GM19468 (cell line): ENCODE measurements around the gene DUSP1.
"Not testable (repeated sequence)": the region's sequence is repeated elsewhere in the genome, so short reads cannot be mapped to it uniquely, and the experiment has no call there.

ENCODE experiments used
- ATAC-seq: cut with Tn5 transposase; IDR thresholded peaks from one replicate; pipeline ENCODE4 v1.9.1; 2021; ENCODE audit warnings: mild to moderate bottlenecking, moderate library complexity, moderate number of reproducible peaks; ENCODE audit not compliant: unreplicated experiment; ENCODE audit errors: extremely low read depth

The DUSP1 gene

DNA sequence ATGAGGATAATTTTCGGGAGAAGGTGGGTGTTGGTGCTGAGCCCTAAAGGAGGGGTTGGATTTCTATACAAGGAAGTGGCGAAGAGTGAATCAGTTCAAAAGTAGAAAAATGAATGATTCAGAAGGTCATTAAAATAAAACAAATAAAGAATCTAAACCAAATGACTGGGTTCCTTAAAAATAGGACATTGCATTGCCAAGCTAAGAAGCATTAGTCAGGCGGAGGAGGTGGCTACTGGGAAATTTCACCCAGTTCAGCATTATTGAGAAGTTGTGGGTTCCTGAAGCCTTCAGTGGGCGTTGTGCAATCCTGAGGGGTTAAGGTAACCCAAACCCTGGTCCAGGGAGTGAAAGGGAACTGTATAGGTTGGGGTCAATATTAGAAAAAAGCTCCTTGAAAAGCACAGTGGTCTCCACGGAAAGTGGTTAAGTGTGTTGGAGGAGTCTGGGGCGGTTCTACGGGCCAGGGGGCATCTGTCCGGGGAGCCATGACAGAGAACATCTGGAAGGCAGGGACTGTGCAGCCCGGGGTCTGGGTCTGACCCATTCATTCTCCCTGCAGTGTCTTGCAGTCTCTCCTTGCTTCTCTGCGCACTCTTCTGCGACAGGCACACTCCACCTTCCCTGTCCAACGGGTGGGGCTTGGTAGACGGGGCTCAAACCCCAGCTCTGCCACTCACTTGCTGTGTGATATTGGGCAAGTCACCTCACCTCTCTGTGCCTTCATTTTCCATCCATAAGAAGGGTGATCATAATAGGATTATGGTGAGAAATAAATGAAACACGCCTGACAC lies 27.6 kb upstream of the DUSP1 start:
- ATAC-seq = no peak

DNA sequence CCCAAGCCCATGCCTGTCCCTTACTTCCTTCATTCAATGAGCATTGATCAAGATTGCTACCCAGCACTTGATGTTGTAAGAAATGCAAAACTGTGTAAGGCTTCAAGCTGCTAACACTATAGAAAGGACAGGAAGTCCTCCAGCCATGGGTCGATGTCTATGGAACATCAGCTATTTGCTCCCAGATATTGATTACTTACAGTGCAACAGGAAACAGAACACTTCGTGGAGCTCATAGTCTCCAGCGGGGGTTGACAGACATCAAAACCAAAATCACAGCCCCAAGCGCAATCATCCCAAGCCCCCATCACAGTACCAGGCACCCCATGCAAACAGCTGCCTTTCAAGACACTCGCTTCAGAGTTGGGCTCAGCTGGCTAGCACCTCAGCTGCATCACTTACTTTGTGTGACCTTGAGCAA lies 26.8 kb upstream of the DUSP1 start:
- no peak for ATAC-seq

DNA sequence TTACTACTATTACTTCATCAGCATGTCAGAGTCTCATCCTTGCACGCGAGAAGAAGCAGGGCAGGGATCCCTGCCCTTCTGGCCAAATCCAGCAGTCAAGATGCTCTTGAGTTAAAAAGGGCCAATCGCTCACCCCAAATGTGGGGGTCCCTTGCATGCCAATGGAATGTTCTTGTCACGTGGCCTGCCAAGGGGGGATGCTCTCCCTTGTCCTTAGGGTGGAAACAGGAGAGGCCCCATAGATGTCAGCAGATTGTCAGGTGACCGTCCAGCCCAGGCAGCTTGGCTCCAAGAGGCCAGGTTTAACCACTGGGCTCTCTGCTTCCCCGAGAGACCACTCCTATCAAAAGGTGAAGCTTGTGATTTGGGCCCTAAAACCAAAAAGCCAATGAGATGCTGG lies 25.3 kb upstream of the DUSP1 start:
- ATAC-seq = no peak

DNA sequence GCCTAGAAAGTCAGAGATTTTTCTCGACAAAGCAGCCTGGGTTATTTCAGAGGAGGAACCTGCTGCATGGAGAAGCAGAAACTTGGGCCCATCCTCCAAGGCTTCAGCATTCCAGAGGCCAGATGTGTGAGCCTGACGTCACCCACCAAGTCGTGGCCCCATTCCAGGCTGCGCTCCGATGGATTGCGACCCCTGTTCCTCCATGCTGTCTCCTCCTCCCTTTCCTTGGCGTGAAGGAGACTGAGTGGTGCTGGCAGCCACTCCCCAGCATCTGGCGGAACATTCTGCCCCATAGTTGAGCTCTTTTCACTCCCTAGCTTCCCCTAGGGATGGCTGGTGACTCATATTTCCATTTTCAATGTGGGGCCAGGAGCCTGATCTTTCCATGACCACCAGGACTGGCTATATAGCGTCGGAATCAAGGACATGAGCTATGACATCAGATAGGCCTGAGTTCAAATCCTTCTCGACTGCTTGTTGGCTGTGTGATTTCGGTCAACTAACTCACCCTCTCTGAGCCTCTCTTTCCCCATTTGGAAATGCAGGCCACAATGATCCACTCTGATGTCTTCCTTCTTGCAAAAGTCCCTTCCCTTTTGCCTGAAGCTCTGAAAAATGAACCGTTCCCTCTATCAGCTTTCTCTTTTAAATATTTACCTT lies 24.5 kb upstream of the DUSP1 start:
- no peak for ATAC-seq

DNA sequence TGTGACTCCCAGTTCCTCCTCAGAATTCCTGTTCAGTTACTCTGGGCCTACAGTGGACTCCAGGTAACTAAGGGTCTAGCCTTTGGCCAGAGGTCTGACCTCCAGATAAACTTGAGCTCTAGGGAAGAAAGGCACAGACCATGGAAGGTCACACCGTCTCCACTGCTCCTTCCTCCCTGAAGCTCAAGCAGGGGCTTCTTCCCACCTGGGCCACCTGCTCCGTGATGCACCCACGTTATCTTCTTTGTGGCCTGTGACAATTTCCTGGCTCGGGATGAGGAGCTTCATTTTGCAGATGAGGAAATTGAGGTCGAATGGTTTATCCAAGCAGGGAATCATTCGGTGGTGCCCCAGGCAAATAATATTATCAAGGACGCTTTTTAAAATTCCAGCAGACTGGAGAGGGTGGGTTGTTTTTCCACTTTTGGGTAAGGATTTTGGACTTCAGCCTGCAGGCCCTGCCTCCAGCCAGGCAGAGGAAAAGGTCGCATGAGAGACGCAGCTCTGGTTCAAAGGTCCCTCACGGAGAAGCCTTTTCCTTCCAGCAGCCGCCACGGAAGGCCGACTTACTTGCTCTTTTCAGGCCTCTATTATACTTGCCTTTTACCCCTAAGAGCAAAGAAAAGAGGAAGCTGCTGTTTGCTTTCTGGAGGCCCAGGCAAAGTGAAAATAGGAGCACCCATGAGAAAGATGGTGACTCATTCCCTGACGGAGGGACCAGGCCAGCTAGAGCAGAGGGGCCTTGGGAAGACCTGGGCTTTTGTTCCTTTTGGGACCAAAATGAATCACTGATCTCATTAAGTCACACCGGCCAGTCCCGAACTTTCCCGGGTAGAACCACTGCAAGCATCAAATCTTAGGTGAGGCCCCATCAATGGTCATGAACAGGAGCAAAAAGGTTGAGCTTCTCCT lies 22.8 kb upstream of the DUSP1 start:
- no peak for ATAC-seq

DNA sequence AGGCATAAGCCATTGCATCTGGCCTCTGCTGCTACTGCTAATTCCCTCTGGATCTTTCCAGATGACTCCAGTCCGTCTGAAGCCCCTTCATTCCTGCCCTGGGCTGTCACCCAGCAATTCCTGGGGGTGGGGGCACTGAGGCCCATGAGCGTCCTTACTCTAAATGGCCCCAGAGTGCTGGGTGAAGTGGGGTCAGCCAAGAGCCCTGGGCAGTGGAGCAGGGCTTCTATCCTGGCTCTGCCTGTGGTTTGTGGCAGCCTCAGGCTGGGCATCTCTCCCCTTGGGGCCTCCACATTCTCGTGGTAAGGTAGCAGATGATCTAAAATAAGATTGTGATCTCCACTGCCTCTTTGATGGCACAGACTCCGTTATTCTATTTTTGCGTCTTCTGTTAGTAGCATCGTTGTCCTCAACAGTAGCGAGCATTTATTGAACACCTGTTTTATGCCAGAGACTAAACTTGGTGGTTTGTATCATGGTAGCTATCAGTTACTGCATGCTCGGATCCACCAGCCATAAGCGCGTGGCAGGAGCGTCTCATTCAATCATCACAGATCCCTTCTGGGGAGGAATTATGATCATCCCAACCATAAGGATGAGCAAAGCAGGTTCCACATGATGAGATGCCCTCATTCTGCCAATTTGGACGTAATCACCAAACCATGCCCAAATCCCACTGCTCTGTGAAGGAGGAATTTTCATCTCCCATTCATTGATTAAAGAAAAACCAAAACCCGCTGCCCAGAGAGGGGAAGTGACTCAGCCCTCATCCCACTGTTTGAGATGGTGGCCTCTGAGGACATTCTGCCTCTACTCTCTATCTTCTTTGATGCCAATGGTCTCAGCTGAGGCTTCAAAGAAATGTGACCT lies 21.9 kb upstream of the DUSP1 start:
- no peak for ATAC-seq

DNA sequence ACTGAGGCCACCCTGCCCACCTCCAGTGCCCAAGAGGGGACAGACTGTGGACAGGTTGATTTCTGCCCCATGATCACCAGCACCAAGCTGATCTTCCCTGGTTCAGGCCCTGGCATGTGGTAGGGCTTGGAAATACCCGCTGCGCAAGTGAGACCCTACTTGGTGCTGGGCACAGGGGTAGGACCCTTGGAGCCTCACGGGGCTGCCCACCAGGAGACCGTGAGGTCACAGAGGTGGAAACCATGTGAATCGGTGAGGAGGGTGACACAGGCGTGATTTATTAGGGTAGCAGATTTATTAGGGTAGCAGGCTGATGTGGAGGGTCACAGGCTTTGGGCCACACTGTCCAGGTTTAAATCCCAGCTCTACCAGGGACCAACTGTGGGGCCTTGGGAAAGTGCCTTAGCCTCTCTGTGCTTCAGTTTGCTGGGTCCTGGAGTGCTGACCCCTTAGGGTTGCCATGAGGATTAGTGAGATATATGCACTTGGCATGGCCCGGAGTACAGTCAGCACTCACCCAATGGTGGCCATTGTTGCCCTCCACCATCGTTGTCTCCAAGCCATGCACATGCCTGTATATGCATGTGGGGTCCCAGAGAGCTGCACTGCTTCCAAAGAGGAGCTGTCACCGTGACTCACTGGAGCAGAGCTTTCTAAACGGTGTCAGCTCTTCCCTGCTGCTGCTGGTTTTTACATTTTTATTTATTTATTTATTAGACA lies 20.9 kb upstream of the DUSP1 start:
- no peak for ATAC-seq

DNA sequence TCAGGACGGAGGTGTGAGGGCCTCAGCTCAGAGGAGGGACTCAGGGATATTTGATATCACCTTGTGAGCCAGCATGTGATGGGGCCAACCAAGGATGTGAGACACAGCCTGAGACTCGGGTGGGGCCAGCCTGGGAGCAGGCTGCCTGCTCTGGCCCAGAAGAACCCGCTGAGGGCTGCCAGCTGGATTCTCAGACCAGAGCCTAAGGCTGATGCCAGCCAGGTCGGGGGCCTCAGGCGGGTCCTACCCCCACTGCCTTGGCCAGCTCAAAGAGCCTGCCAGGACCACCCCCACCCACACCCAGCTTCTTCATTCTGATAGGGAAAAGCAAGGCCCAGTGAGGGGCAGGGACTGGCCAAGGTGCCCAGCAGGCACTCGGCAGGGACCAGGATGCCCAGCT lies 20.3 kb upstream of the DUSP1 start:
- no peak for ATAC-seq

DNA sequence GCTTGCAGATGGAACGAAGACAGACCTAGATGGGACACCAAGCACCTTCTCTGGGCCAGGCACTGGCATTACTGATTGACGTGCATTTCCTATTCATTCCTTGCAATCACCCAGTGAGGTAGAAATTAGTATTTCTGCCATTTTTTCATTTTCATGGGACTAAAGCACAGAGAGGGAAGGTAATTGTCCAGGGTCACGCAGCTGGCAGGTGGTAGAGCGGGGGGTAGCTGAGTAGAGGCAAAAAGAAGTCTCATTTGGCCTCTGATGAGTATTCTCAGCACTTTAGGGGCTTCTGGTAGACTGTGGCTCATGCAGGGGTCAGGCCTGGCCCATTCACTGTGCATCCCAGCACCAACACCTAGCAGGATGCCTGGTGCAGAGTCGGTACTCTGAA lies 19.5 kb upstream of the DUSP1 start:
- no peak for ATAC-seq

DNA sequence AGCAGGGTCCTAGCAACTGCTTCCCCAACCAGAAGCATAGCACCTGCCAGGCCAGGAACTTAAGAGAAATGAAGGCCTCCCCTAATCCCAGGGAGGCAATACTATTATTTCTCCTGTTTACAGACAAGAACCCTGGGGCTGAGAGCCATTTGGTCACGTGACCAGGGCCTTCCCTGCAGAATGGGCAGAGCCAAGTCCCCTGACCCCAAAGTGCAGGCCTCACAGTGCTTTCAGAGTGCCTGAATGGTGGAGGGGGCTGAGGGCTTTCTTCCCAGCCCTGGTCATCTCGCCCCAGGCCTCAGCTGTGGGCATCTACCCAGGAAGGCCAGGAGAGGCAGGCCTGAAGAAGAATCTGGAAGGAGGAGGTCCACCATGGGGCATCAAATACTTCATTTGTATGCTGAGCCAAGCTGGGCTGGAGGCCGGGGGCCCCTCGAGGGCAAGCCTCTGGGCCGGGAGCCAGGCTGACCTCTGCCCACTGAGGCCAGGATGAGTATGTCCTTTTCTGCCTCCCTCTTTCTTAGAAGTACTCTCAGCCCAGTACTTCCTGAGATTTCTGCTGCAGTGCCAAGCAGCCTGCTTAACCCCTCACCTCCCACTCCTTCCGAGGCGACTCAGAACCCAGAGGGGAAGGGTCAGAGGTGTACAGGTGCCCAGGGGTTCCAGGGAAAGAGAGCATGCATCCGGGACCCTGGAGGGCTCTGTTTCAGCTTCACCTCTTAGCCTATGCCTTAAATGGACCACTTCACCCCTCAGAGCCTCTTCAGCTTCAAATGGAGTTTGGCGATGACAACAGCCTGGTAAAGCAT lies 18.9 kb upstream of the DUSP1 start:
- ATAC-seq = no peak

DNA sequence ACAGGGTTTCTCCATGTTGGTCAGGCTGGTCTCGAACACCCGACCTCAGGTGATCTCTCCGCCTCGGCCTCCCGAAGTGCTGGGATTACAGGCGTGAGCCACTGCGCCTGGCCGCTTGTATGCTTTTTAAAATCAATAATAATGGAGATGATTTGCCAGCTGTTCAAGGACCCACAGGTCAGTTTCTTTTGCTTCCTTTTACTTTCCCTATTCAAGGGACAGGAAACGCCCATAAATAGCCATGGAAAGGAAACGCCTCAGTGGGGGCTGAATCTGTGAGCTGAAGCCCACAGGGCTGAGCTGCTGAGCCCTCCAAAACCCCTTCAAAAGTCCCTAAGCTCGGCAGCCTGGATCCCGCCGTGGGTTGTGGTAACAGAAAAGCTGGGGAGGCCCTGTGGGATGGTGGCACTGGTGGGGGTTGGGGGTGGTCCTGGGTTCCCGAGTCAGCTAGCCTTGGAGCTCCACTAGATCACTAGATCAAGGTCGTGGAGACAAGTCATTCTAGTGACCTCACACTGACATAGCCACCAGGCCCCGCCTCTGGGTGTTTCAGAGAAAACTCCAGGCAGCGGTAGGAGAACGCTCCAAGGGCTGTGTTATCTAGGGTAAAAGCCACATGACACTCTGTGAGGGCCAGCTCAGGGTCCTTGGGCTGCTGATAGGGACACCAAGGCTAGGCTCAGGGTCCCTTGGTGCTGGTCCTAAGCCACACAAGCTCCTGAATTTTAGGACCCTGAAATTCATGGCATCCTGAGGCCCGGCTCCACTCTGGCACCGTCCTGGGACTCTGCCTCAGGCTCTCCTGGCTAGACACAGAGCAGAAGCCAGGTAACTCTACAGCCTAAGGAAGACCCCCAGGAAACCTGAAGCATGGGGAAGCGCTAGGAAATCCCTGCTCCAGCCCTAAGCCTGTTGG lies 18.0 kb upstream of the DUSP1 start:
- ATAC-seq = no peak

DNA sequence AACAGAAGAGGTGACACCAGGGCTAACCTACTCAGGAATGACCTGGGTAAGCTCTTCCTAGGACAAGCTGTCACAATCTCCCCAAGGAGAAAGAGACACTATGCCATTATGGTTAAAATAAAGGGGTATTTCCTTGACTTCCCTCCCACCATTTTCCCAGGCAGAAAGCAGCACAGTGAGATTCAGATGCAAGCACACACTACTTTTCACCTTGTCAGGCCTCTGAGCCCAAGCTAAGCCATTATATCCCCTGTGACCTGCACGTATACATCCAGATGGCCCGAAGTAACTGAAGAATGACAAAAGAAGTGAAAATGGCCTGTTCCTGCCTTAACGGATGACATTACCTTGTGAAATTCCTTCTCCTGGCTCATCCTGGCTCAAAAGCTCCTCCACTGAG lies 16.5 kb upstream of the DUSP1 start:
- not testable (repeated sequence) for ATAC-seq

DNA sequence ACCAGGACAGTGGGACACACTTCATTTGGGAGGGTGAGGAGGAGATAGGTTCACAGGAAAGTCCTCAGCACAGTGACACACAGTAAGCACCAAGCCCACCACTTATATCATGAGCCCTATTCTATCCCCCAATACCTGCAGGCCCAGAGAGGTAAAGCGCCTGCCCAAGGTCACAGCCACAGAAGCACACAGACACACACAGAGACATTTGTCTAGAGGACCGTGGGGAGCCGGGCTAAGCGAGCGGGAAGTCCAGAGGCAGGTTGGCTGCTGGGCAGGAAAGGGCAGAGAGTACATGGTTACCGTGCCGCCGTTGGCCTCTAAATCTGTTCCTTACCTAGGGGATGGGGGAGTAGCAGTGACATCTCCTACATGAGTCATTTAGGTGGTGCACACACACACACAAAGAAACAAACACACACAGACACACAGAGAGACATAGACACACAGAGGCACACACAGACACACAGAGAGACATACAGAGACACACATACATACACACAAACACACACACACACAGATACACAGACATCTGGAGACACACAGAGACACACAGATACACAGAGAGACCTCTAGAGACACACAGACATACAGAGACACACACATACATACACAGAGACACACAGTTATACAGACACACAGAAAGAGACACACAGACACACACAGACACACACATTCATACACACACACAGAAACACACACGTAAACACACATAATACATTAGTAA lies 15.9 kb upstream of the DUSP1 start:
- no peak for ATAC-seq

DNA sequence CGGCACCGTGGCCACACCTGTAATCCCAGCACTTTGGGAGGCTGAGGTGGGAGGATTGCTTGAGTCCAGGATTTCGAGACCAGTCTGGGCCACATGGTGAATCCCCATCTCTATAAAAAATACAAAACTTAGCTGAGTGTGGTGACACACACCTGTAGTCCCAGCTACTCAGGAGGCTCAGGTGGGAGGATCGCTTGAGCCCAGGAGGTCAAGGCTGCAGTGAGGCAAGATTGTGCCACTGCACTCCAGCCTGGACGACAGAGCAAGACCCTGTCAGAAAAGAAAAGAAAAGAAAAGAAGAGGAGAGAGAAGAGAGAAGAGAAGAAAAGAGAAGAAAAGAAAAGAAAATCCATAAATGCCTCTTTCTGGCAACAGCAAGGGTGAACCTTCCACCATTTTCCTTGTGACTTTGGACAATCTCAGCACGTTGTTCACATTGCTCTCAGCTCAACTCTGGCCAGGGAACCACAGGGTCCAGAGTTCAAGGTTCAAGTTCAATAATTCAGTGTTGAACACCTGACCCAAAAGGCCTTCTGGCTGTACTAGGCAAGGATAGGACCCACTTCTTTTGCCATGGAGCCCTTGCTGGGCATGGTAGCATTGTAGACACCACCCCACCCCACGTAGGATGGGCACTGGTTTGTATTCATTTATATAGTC lies 14.6 kb upstream of the DUSP1 start:
- no peak for ATAC-seq

DNA sequence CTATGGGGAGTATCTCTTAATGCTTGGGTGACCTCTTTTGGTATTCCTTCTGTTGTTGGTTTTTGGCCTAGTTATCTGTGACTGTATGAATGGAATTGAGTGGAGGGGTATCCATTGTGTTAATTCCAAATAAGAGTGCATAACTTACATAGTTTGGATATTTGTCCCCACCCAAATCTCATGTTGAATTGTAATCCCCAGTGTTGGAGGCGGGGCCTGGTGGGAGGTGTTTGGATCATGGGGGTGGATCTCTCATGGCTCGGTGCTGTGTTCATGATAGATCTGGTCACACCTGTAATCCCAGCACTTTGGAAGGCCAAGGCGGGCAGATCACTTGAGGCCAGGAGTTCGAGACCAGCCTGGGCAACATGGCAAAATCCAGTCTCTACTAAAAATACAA lies 13.2 kb upstream of the DUSP1 start:
- not testable (repeated sequence) for ATAC-seq

DNA sequence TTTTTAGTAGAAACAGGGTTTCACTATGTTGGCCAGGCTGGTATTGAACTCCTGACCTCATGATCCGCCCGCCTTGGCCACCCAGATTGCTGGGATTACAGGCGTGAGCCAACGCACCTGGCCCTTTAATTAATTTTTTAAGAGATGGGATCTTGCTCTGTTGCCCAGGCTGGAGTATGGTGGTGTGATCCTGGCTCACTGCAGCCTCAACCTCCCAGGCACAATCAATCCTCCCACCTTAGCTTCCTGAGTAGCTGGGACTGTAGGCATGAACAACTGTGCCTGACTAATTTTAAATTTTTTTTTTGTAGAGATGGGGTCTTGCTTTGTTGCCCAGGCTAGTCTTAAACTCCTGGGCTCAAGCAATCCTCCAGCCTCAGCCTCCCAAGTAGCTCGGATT lies 12.3 kb upstream of the DUSP1 start:
- not testable (repeated sequence) for ATAC-seq
